GM19351 (cell line): ENCODE data around the gene HPGDS.

ENCODE experiments used
- ATAC-seq: cut with Tn5 transposase; IDR thresholded peaks from one replicate; pipeline ENCODE4 v1.9.1; 2021; ENCODE audit warnings: mild to moderate bottlenecking, moderate library complexity; ENCODE audit not compliant: unreplicated experiment

Gene HPGDS

GRCh38 chr4:94262163-94263016 lies 80.2 kb downstream of the HPGDS start:
- no peak for ATAC-seq

GRCh38 chr4:94256828-94257227 lies 85.8 kb downstream of the HPGDS start:
- no peak for ATAC-seq

DNA sequence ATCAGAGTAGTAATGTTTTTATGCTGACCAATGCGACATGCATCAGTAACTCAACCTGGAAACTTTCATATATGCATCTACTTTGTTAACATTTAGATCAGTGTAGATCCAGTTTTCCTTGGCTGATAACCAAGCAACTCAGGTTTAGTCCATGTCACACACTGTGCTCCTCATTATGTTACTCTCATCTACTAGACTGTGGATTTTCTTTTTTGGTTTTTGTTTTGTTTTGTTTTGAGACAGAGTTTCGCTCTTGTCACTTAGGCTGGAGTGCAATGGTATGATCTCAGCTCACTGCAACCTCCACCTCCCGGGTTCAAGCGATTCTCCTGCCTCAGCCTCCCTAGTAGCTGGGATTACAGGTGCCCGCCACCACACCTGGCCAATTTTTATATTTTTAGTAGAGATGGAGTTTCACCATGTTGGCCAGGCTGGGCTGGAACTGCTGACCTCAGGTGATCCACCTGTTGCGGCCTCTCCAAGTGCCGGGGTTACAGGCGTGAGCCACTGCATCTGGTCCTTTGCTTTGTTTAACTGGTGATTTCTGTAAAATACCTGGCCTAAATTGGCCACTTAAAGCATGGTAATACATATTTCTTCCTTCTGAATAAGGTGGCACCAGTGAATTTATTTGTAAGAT lies 86.4 kb downstream of the HPGDS start:
- ATAC-seq: no peak

DNA sequence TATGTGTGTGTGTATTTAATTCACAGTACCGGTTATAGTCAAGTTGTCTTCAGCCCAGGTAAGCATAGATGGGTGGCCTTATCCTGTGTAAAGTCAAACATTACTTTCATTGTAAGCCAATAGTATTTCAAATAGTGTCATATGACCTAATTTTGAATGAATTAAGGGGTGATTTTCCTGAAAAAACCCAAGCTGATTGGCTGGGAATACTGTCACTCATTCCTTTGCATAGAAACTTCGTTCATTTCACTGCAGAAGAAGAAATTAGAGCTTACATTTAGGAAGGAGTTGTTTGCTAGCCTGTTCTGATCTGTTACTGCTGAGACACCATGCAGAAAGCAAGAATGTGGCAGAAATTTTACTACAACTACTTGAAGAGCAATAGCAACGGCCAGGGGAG lies 89.6 kb downstream of the HPGDS start:
- ATAC-seq: no peak

- no peak for ATAC-seq
These were observed 91.5 kb downstream of the HPGDS start for GRCh38 chr4:94251094-94251493.
